IPS-NIHi11 (cell line): ENCODE measurements around the gene C15orf62.

Experiments used
- DNase-seq: peaks from one replicate; pipeline ENCODE4 v3.0.0; 2012; ENCODE audit warnings: mixed read lengths, low spot score

The C15orf62 gene

DNA sequence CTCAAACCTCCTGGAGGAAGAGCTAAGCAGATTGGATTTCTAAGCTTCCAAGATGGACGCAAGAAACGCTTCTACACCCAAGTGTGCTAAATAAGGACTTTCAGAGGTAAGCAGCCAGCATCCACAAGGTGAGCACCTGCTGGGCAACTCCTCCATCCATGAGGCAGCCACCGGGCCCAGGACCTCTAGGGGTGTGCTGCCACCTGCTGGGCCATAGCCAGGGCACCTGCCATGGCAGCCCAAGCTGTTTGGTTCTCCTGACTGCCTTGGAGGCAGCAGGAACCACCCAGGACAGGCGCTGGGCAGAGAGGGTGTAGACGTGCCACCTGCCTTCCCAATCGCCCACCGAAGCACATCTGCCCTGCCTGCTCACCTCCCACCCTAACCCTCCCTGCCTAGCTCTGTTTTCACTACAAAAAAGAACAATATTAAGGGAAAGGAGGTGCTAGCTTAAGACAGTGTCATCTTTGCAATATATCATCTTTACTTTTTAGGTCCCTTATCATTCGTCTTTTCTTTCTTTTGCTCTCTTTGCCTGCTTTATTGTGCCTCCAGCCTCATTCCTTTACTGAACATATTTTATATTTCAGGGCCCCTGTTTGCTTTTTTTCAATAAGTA, 12.9 kb downstream of the C15orf62 start:
- DNase-seq: peak; percentile 68

DNA sequence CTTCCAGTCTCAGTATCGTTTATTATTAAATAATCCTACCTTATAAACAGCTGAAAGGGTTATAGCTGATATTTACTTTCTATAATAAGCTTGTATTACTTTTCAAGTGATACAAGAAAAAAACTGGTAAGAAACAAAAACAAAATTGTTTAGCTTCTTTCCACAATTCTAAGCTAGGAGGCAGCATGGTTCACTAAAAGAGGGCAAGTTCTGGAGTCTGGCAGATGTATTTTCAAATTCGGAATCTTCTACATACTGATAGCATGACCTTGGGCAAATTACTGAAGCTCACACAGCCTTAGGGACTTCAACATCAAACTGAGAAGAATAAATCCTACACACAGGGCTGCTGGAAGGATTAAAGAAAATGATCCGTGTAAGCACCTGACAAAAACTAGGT, 15.4 kb downstream of the C15orf62 start:
- no peak for DNase-seq

DNA sequence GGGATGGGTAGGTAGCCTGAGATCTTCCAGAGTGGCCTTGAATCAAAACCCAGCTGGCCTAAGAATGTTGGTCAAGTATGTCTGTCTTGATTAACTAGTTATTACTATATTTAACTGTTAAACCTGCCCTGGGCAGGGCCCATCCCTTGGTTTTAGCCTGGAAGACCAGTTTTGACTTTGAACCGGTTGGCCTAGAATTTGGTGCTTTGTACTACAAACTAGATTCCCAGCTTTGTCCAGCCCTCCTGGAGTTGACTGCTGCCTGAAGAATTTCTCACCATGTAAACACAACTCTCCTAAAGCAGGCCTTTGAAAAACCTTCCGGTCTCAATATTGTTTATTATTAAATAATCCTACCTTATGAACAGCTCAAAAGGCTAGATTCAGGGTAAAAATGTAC, 16.0 kb downstream of the C15orf62 start:
- no peak for DNase-seq

DNA sequence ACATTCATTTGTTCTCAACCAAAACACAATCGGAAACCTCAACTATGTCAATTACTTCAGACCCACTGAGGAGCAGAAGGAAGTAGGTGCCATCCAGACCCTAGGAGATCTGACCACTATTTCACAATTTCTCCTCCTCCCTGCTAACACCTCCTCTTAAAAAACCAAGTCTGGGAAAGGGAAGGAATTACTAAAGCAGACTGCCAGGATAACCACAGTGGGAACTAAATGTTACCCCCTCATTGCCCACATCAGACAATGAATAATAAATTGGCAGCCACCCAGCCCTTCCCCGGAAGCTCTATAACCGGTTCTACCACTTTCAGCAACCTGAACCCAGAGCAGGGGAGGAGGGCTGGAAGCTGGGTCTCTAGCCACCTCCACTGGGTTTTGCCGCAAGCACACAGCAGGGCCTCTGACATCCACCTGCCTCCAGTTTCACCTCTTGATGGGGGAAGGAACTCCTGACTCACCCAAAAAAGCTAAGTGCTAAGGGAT, 17.6 kb downstream of the C15orf62 start:
- DNase-seq: peak; percentile 76

DNA sequence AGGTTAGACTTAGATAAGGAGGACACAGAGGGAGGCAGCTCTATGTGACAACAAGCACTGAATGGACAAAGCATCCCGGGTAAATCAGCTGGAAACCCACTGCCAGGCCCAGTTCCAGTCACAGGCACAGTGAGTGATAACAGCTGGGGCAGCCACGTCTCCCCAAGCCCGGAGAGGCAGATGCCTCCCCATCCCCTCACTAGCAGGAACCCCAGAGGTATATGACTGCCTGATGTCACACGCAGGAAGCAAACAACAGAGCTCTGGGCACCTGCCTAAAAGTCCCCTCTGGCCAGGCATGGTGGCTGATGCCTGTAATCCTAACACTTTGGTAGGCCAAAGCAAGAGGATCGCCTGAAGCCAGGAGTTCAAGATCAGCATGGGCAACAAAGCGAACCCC, 18.2 kb downstream of the C15orf62 start:
- no peak for DNase-seq

DNA sequence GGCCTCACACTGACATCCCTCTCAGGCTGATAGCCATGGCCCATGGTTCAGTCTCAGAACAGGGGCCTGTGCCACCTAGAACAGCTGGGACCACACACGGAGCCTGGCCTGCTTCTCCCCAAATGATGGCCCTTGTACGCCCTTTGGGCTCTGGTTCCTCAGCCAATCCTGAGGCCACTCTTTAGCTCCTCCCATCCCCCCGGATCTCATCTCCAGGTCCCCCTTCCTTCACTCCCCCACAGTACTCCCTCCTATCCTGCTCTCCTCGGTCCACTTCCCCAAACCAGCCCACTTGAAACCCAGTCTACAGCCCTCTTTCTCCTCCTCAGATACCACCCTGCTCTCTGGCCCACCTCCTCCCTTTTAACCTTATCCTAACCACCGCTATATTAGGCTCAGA, 19.3 kb downstream of the C15orf62 start:
- no peak for DNase-seq

DNA sequence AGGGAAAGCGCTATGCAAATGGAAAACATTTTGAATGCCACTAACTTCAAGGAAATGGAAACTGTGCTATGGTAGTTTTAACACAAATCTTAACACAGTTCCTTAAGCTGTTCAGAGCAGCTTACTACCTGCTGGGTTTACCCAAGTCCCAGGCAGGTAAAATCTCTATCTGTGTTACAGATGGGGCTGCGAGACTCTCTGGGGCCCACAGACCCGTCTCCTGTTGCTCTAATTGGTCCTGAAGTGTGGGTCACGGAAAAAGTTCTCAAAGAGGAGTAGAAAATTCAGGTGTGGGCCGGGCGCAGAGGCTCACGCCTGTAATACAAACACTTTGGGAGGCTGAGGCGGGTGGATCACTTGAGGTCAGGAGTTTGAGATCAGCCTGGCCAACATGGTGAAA, 20.2 kb downstream of the C15orf62 start:
- DNase-seq: no peak

DNA sequence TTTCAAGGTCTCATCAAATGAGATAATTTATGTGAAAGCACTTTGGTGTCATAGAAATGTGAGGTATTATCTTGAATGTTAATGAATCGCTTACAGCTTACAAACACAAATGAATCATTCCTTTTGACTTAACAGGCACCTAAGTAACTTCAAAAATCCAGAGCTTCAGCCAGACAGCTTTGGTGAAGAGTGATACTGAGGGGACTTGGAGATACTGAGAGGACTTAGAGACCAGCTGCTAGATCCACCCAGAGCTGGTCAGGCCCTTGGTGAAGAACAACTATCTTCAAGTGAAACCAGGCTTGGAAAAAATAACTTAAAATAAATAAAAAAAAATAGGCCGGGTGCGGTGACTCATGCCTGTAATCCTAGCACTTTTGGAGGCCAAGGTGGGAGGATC, 20.9 kb downstream of the C15orf62 start:
- DNase-seq: no peak

DNA sequence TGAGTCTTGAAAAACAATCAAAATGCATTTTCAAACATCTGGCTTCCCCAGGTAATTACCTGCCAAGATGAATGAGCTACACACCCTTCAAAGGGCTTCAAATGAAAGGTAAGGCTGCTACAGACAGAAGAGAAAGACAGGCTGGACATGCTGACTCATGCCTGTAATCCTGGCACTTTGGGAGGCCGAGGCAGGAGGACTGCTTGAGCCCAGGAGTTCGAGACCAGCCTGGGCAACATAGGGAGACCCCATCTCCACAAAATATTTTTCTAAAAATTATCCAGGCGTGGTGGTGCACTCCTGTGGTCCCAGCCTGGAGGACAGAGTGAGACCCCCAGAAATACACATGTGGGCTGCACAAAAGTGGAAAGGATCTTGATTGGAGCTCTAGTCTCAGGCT, 22.6 kb downstream of the C15orf62 start:
- DNase-seq: no peak

DNA sequence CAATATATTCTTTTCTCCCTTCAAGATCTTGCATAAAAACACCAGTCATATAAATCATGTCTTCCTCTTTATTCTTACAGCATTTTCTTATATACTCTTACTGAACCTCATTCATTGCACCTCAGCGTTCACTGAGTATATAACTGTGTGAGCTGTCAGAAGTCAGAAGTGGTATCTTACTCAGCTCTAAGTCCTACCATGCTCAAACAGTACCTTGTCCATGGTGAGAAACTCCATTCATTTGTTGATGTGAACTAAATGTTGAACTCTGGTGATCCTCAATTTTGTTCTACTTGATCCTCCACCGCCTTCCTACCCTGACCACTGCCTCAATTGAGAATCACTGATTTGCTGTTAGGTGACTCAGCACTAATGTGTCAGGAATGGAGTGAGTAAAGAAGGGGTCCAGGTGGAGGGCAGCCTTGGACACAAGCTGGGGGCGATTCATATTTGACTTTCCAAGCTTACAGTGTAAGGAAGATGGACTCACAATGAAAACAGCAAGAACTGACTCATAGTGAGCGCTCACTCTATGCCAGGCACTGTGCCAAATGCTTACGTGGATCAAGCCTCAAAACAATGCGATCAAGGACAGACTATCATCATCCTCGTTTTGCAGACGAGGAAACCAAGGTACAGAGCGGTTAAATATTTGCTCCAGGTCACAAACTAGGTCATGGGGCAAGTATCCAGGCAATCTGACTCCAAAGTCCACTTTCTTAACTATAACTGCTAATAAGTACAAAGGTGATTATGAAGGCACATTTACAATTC, 23.6 kb downstream of the C15orf62 start:
- no peak for DNase-seq

DNA sequence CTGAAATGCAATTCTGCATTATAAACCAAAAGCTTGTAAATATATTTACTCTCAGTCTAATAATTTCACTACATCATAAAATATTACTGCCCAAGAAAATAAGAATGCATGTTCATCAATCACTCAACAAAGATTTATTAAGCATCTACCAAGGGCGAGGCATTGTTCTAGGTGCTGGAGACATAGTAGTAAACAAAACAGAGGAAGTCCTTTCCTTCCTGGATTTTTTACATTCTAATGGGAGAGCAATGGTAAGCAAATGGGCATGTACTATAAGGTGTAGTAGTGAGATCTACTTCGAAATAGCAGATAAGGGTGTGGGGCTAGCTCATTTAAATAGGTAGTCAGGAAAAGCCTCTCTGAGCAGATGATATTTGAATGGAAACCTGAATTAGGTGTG, 26.3 kb downstream of the C15orf62 start:
- DNase-seq: no peak

DNA sequence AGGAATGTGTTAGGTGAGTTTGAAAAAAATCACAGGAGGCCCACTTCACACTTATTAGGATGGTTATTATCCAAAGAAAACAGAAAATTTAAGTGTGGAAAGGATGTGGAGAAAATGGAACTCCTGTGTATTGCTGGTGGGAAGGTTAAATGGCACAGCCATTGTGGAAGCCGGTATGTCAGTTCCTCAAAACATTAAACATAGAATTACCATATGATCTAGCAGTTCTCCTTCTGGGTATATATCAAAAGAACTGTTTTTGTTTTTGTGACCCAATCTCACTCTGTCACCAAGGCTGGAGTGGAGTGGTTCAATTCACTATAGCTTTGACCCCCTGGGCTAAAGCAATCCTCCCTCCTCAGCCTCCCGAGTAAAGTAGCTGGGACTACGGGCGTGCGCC, 26.7 kb downstream of the C15orf62 start:
- DNase-seq: no peak

DNA sequence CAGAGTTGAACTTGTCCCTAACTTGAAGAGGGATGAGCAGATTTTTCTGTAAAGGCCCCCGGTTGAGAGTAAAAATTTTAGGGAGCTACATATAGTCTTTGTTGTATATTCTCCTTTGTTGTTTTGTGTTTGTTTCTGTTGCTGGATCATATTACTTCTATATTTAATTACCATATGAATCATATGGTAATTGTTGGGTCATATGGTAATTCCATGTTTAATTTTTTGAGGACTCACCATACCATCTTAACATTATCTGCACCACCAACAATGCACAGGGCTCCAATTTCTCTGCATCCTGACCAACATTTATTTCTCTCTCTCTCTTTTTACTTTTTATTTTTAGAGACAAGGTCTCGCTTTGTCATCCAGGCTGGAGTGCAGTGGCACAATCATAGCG, 29.7 kb downstream of the C15orf62 start:
- no peak for DNase-seq

DNA sequence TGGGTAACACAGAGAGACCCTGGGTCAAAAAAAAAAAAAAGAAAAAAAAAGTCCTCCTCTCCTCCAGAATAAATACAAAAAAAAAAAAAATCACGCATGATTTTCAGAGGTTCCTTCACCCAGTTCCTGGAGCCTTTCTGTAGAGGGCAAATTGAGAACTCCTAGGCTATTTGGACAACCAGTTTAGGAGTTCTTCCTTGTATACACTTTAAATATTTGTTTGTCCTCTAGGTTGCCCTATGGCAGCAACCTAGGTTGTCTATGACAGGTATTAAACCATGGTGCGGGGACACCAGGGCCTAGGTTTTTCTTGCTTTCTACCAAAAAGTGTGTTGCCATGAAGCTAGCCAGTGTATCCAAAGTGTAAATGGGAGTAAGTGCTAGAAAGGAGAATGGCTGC, 33.3 kb downstream of the C15orf62 start:
- DNase-seq: no peak

DNA sequence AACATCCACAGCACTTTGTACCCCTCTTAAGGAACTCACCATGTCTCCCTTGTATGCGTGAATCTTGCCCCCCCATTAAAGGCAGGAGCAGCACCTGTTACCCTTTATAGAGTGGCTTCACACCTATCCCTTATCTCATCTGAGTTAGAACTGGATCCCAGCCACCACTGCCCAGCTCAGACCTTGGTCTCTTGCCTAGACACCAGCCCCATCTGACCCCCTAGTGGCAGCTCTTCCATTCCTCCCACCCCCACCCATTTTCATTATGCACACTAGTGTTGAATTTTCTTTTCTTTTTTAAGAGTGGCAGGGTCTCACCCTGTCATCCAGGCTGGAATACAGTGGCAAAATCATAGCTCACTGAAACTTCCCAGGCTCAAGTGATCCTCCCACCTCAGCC, 33.9 kb downstream of the C15orf62 start:
- no peak for DNase-seq

DNA sequence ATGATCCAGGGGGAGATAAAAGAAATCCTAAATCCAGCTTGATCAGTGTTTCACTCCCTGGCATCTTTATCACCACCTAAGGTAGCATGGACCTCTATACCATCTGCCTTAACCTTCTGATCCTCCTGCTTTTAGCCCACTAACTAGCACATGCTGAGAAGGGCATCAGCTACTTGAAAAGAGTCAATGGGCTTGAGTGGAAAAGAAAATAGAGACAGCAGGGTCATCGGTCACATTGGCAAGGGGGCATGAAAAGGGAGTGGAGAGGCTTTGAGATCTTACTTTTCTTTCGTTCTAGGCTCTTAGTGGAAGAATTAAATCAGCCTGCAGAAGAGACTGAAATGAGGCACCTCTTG, 36.9 kb downstream of the C15orf62 start:
- no peak for DNase-seq

DNA sequence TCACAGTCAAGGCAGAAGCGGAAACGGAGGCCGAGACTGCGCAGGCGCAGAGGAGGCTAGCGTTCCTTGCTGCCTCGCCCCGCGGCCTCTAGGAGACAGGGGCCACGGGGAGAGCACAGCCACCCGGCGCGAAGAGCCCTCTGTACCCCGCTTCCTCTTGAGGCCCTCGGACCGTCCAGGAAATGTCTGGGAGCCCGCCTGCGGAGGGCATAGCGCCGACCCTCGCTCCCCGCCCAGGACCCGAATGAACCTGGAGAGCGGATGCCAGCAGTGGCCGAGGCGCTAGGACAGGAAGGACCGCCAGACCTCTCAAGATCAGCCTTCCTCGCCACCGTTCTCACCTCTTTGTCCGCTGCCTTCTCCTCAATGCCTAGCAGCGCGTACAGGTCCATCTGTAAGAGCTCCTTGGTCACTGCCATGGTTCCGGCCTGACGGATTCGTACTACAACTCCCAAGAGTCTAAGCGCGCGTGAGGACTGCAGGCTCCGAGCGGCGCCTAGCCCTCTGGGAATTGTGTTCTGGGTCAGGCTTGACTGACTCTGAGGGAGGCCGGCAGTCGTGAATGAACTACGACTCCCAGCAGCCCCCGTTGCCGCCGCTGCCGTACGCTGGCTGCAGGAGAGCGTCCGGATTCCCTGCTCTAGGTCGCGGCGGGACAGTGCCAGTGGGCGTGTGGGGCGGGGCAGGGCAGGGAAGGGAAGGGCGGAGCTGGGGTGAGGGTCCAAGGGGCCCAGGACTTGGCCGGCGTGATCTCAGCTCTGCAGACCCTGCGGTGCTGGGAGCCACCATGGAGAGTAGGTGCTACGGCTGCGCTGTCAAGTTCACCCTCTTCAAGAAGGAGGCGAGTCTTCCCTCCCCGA, 37.5 kb downstream of the C15orf62 start, which contains the start of the genes DNAJC17 and ZFYVE19:
Gene DNAJC17 (minus strand): TSS at position 446 of the 860 bp plus-strand sequence. CDS start 27 bp downstream, at position 419.
Gene ZFYVE19 (plus strand): TSS at position 62 of the 860 bp plus-strand sequence. CDS start 501 bp downstream, at position 563.
- peak; percentile 93 for DNase-seq

DNA sequence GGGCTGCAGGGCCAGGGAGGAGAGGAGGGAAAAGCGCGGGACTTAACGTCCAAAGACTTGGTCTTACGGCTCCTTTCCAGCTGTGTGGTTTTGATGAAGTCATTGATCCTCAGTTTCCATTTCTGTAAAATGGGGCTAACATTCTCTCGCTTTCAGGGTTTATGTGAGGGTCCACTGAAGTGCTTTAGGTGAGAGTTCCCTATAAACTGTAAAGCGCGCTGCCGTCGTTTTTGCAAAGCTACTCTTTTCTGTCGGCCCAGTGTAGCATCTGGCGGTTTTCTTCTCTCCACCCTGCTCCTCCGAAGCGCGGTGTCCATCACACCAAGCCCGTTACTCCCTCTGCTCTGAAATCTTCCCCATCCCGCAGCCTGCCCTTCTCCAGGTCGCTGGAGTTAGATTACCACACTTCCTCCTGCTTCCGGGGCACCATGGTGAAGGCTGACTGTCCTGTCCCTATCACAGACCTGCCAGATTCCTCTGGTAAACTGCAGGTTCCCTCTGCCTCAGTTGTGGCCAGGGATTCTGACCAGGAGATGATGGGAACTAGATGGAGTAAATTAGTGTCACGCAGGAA, 38.2 kb downstream of the C15orf62 start:
- DNase-seq: no peak

DNA sequence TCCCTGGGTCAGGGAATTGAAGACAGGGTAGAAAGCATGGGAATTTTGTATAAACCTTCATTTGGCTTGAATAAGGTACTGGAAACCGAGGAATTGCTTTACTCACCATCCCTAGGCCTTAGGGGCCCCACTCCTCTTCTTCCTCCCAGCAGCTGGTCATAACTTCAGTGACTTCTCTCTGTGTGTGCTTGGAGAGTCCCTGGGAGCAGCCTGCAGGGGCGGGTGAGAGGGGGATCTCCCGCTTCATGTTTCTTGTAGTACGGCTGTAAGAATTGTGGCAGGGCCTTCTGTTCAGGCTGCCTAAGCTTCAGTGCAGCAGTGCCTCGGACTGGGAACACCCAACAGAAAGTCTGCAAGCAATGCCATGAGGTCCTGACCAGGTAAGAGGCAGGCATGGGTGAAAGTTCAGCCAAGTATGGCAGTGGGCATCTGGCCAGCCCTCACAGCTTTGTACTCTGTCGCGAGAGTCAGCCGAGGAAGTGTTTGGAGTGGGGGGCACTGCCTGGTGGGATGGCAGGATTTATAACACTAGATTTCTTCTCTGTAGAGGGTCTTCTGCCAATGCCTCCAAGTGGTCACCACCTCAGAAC, 39.2 kb downstream of the C15orf62 start:
- no peak for DNase-seq

DNA sequence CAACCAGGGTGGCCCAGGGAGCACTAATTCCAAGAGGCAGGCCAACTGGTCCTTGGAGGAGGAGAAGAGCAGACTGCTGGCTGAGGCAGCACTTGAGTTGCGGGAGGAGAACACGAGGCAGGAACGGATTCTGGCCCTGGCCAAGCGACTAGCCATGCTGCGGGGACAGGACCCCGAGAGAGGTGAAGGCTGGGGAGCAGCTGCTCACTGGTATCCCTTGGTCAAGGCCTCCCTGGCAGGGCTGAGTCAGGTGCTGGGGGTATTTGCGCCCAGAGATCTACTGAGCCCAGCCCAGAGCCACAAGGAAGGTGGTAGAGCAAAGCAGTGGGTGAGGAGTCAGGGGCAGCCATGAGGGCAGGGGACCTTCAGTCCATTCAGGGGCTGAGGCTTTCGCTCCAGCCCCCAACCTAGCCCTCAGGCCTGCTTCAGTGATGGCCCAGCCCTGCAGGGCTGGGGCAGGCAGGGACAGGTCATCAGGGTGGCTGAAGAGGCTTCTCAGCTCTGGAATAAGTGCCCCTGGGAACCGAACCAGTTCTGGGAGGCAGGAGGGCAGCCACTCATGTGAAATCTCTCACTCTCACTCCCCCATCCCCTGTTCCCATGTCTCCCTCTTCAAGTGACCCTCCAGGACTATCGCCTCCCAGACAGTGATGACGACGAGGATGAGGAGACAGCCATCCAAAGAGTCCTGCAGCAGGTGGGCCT, 43.1 kb downstream of the C15orf62 start:
- DNase-seq: no peak

DNA sequence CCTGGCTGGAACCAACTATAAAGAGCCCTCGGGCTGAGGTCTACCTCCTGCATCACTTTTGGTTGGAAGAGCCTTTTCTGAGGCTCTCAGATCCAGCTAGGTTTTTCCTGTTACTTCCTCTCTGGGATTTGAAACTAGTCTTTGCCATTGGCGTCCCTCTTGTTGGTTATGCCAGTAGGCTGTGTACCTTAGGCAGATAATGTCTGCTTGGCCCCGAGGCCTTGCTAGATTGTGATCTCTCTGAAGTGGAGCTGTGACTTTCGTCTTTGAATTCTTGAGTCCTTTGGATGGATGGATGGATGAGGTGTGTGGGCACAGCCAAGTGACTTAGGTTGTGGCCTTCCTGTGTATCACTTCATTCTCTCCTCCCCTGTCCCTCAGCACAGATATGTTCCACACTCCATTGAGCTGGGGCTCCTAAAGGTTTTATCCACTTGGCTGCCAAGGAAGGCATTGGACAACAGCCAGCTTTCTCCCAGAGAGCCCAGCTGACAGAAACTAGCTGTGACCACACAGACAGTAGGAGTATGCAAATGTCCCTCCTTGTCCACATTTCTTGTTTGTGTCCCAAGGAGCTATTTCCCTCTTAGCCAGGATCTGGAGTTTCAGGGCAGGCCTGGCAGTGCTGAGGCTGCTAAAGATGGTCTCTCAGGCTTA, 45.4 kb downstream of the C15orf62 start:
- no peak for DNase-seq
